MM.1S (cell line): Measurements from ENCODE around the gene PDGFRB.

ENCODE experiments used
- EZH2 ChIP-seq: fragments of 300-600 bp; sonication (generic); optimal IDR thresholded peaks from 2 replicates; pipeline ENCODE3; 2017; ENCODE audit warnings: low read depth, mild to moderate bottlenecking, antibody characterized with exemption, low read length, mixed read lengths
- EZH2phosphoT487 ChIP-seq: fragments of 300-600 bp; sonication (generic); IDR thresholded peaks from 2 replicates; pipeline ENCODE4 v1.6.1; 2018; ENCODE audit warnings: antibody characterized with exemption, low read length
- TF ChIP-seq, protein P1 (sequence below): fragments of 300-600 bp; sonication (generic); IDR thresholded peaks from 2 replicates; pipeline ENCODE4 v1.5.1; 2016; ENCODE audit warnings: antibody characterized with exemption, low read length, mixed read lengths

DNA sequence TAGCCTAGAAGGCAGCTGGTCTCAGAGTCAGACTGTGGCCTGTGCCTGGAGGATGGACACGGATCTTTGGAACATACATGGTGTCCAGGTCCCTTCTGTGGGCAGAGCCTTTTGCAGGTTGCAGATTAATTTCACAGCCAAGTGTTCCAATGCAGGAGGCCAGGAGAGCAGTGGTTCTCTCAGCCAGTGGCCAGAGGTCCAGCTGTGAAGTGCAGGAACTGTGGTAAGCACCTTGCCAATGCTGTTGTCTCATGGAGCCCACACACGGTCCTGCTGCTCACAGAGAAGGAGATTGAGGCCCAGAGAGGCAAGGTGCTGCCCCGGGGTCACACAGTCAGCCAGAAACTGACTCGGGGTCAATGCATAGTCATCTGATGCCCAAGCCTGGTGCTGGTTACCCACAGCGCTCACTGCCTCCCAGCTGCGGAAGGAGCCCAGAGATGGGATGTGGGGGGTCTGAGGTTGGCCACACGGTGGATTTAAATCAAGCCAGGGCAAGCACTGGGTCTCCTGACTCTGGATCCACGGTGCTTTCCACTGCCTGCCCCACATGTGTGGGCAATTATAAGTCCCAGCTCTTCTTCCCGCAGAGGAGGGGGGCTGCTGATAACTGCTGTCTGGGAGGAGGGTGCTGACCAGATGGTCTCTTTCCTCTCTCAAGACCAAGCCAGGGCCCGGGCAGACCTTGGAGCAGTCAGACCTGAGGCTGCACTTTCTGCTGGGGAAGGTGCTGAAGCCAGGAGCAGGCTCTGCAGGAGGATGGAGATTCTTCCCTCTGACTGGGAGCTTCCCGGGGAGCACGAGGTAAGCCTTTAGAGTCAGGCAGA lies 2.8 kb downstream of the PDGFRB start:
- TF ChIP-seq, protein P1, sequence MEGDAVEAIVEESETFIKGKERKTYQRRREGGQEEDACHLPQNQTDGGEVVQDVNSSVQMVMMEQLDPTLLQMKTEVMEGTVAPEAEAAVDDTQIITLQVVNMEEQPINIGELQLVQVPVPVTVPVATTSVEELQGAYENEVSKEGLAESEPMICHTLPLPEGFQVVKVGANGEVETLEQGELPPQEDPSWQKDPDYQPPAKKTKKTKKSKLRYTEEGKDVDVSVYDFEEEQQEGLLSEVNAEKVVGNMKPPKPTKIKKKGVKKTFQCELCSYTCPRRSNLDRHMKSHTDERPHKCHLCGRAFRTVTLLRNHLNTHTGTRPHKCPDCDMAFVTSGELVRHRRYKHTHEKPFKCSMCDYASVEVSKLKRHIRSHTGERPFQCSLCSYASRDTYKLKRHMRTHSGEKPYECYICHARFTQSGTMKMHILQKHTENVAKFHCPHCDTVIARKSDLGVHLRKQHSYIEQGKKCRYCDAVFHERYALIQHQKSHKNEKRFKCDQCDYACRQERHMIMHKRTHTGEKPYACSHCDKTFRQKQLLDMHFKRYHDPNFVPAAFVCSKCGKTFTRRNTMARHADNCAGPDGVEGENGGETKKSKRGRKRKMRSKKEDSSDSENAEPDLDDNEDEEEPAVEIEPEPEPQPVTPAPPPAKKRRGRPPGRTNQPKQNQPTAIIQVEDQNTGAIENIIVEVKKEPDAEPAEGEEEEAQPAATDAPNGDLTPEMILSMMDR, result no peak
- TF ChIP-seq EZH2, result no peak
- TF ChIP-seq EZH2phosphoT487, result no peak
